GM10266 (cell line): ENCODE data around the gene OPN4.

Experiments
- DNase-seq: peaks from one replicate; pipeline ENCODE4 v3.0.0; 2012; ENCODE audit errors: extremely low spot score
- CTCF ChIP-seq: IDR thresholded peaks from 2 replicates; pipeline ENCODE4 v1.5.1; 2012; ENCODE audit warnings: mild to moderate bottlenecking, low read depth; ENCODE audit not compliant: control insufficient read depth, insufficient read depth; ENCODE audit errors: missing control alignments

The OPN4 gene

GRCh38 chr10:86663576-86664339, 9.4 kb downstream of the OPN4 start:
- TF ChIP-seq CTCF = no peak
- DNase-seq = no peak

GRCh38 chr10:86664341-86665217, 10.2 kb downstream of the OPN4 start:
- no peak for DNase-seq
- no peak for TF ChIP-seq CTCF

GRCh38 chr10:86665218-86665607, 10.9 kb downstream of the OPN4 start:
- TF ChIP-seq CTCF = no peak
- no peak for DNase-seq

- TF ChIP-seq CTCF = no peak
- DNase-seq = no peak
Observed at GRCh38 chr10:86665868-86666267, 11.5 kb downstream of the OPN4 start.

- no peak for DNase-seq
- TF ChIP-seq CTCF = no peak
Observed at GRCh38 chr10:86666538-86666937, 12.2 kb downstream of the OPN4 start.

- no peak for TF ChIP-seq CTCF
- DNase-seq = no peak
Observed at GRCh38 chr10:86667421-86668181, 13.3 kb downstream of the OPN4 start.
